HepG2 (cell line): ENCODE results near the gene PPP1R27. TPM values are rescaled to one million over a fixed set of nuclear protein-coding genes. Genes with fewer than 3 reads are reported as not detected.
A peak's percentile ranks its signal among the peaks of the same experiment; 100 is the strongest.

ENCODE experiments used
- ARID4A ChIP-seq: sonication (generic); formaldehyde crosslinking; IDR thresholded peaks from 2 replicates; pipeline ENCODE4 v1.5.0; 2020; ENCODE audit warnings: mild to moderate bottlenecking, missing genetic modification reagents, borderline replicate concordance
- FIP1L1 ChIP-seq: fragments of 200-400 bp; formaldehyde crosslinking; IDR thresholded peaks from 2 replicates; pipeline ENCODE4 v1.6.1; 2018; ENCODE audit warnings: low read depth, mild to moderate bottlenecking, low read length, moderate library complexity, borderline replicate concordance; ENCODE audit not compliant: insufficient read depth
- FOXA3 ChIP-seq: IDR thresholded peaks from 2 replicates; pipeline ENCODE4 v1.6.1; 2016; ENCODE audit warnings: missing genetic modification reagents, missing compliant biosample characterization
- HMGXB3 ChIP-seq: sonication (generic); formaldehyde crosslinking; IDR thresholded peaks from 2 replicates; pipeline ENCODE4 v1.4.0; 2020; ENCODE audit warnings: missing genetic modification reagents, borderline replicate concordance
- IKZF4 ChIP-seq: sonication (generic); formaldehyde crosslinking; IDR thresholded peaks from 2 replicates; pipeline ENCODE4 v1.5.1; 2020; ENCODE audit warnings: borderline replicate concordance, mild to moderate bottlenecking, low read depth, missing genetic modification reagents; ENCODE audit errors: not compliant biosample characterization
- IRF9 ChIP-seq: sonication (generic); formaldehyde crosslinking; IDR thresholded peaks from 2 replicates; pipeline ENCODE4 v1.8.0; 2022; ENCODE audit warnings: missing genetic modification reagents, mild to moderate bottlenecking, borderline replicate concordance
- PLSCR1 ChIP-seq: sonication (generic); formaldehyde crosslinking; IDR thresholded peaks from 2 replicates; pipeline ENCODE4 v1.5.0; 2020; ENCODE audit warnings: missing genetic modification reagents, mild to moderate bottlenecking, borderline replicate concordance
- SIX1 ChIP-seq: sonication (generic); formaldehyde crosslinking; IDR thresholded peaks from 2 replicates; pipeline ENCODE4 v1.4.0; 2020; ENCODE audit warnings: missing genetic modification reagents, borderline replicate concordance
- STAG1 ChIP-seq: sonication (generic); formaldehyde crosslinking; IDR thresholded peaks from 2 replicates; pipeline ENCODE4 v1.4.0; 2020; ENCODE audit warnings: missing genetic modification reagents
- TARDBP ChIP-seq: sonication (generic); formaldehyde crosslinking; IDR thresholded peaks from 2 replicates; pipeline ENCODE4 v1.8.0; 2022; ENCODE audit warnings: mild to moderate bottlenecking, missing genetic modification reagents
- TIGD3 ChIP-seq: sonication (generic); formaldehyde crosslinking; IDR thresholded peaks from 2 replicates; pipeline ENCODE4 v1.5.1; 2020; ENCODE audit warnings: mild to moderate bottlenecking, missing genetic modification reagents, borderline replicate concordance
- ZBTB3 ChIP-seq: sonication (generic); formaldehyde crosslinking; IDR thresholded peaks from 2 replicates; pipeline ENCODE4 v1.4.0; 2020; ENCODE audit warnings: low read depth, mild to moderate bottlenecking, moderate library complexity, missing genetic modification reagents, borderline replicate concordance
- ZBTB7A ChIP-seq: sonication (generic); formaldehyde crosslinking; IDR thresholded peaks from 2 replicates; pipeline ENCODE4 v1.8.0; 2022; ENCODE audit warnings: mild to moderate bottlenecking, missing genetic modification reagents
- ZNF382 ChIP-seq: sonication (generic); formaldehyde crosslinking; IDR thresholded peaks from 2 replicates; pipeline ENCODE4 v1.5.0; 2020; ENCODE audit warnings: missing genetic modification reagents, mild to moderate bottlenecking, borderline replicate concordance
- ZSCAN31 ChIP-seq: sonication (generic); formaldehyde crosslinking; IDR thresholded peaks from 2 replicates; pipeline ENCODE4 v1.5.0; 2020; ENCODE audit warnings: low read depth, mild to moderate bottlenecking, missing genetic modification reagents
- polyA plus RNA-seq, 8 experiments: library from polyadenylated mRNA; depleted of rRNA in 3 of 8; stranded (reverse) in 7 of 8; unstranded in 1 of 8; fragments of >200 nt; fragmentation: Illumina TruSeq in 4 of 8; extraction: Trizol in 4 of 8; gene quantifications; 2 replicates each; pipeline versions ENCODE4 v1.2.1 to v1.2.3, GENCODE V29; 2011 to 2016; ENCODE audit warnings: low read depth in 4 of 8, missing spikeins in 1 of 8, mixed read lengths in 1 of 8; ENCODE audit not compliant: insufficient read depth in 1 of 8
- total RNA-seq, 5 experiments: library from RNA; depleted of rRNA; stranded (reverse); fragments of >200 nt; fragmentation: Illumina TruSeq; extraction: Trizol; gene quantifications; 2 replicates each; pipeline ENCODE4 v1.2.3, GENCODE V29; 2016; ENCODE audit warnings: low read depth in 1 of 5

The PPP1R27 gene
- total and polyA plus RNA-seq, 2 of the 13 experiments (the other 11 are each of a cell fraction or from before 2014, with no cell fraction given): 0.17 to 1.00 TPM

- TF ChIP-seq FIP1L1 (peak; percentile 87), FOXA3 (CRISPR knock-in tag) (no peak; the same call in 1 of the 2 replicates), IRF9 (CRISPR knock-in tag) (0 out of 2 replicates have a peak, but pooled peaks have one; percentile 43), TIGD3 (no peak), ZBTB7A (CRISPR knock-in tag) (0 out of 2 replicates have a peak, but pooled peaks have one; percentile 35), HMGXB3 (CRISPR knock-in tag) (no peak), TARDBP (peak; percentile 68), ZSCAN31 (no peak; the same call in 1 of the 2 replicates), STAG1 (CRISPR knock-in tag) (no peak), ARID4A (CRISPR knock-in tag) (peak; percentile 43), PLSCR1 (no peak), IKZF4 (CRISPR knock-in tag) (peak; percentile 31), SIX1 (no peak), ZNF382 (CRISPR knock-in tag) (no peak), ZBTB3 (peak; percentile 82; the same call in 1 of the 2 replicates)
Measured at GRCh38 chr17:81867170-81867990, 32.5 kb upstream of the PPP1R27 start (continued).
